ENCODE measurements around the gene RFPL4A.

GRCh38 chr19:55802281-55802680 lies 43.4 kb downstream of the RFPL4A start:
- TF ChIP-seq, protein P1, sequence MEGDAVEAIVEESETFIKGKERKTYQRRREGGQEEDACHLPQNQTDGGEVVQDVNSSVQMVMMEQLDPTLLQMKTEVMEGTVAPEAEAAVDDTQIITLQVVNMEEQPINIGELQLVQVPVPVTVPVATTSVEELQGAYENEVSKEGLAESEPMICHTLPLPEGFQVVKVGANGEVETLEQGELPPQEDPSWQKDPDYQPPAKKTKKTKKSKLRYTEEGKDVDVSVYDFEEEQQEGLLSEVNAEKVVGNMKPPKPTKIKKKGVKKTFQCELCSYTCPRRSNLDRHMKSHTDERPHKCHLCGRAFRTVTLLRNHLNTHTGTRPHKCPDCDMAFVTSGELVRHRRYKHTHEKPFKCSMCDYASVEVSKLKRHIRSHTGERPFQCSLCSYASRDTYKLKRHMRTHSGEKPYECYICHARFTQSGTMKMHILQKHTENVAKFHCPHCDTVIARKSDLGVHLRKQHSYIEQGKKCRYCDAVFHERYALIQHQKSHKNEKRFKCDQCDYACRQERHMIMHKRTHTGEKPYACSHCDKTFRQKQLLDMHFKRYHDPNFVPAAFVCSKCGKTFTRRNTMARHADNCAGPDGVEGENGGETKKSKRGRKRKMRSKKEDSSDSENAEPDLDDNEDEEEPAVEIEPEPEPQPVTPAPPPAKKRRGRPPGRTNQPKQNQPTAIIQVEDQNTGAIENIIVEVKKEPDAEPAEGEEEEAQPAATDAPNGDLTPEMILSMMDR (IDR thresholded peaks at IDR 0.05; ENCODE audit: low read depth, low read length), result no peak
- TF ChIP-seq POLR2A (IDR thresholded peaks at IDR 0.05; ENCODE audit: extremely low read depth, insufficient read length), result no peak
- no peak for TF ChIP-seq MAX (IDR thresholded peaks at IDR 0.05; ENCODE audit: low read depth, low read length)
